Loucy (cell line): Measurements from ENCODE around the gene NSDHL.

Experiments
- CTCF ChIP-seq: fragments of 200-600 bp; sonication (generic); conservative IDR thresholded peaks from 2 replicates; pipeline ENCODE4 v1.5.1; 2014; ENCODE audit warnings: mild to moderate bottlenecking, antibody characterized with exemption, low read length
- EZH2phosphoT487 ChIP-seq: fragments of 200-600 bp; IDR thresholded peaks from 2 replicates; pipeline ENCODE4 v1.6.1; 2018; ENCODE audit warnings: antibody characterized with exemption, mild to moderate bottlenecking, moderate library complexity, borderline replicate concordance

- no peak for TF ChIP-seq CTCF
- no peak for TF ChIP-seq EZH2phosphoT487
Measured at GRCh38 chrX:152831391-152831790, 528 bp downstream of the NSDHL start.
